ENCODE results near the gene CBX5.
"Not testable (repeated sequence)": the region's sequence is repeated elsewhere in the genome, so short reads cannot be mapped to it uniquely, and the experiment has no call there.

- not testable (repeated sequence) for TF ChIP-seq USF2 (IDR thresholded peaks at IDR 0.05; ENCODE audit: borderline replicate concordance, low read depth, low read length); REST (IDR thresholded peaks at IDR 0.05; ENCODE audit: low read depth, low read length); CTCF (IDR thresholded peaks at IDR 0.05); MXI1 (IDR thresholded peaks at IDR 0.05; ENCODE audit: low read depth, low read length); TAF1 (IDR thresholded peaks at IDR 0.05; ENCODE audit: borderline replicate concordance, low read depth, low read length); CHD2 (IDR thresholded peaks at IDR 0.05; ENCODE audit: low read length, partially characterized antibody); NFIC (IDR thresholded peaks at IDR 0.05; ENCODE audit: borderline replicate concordance); POLR2AphosphoS5 (IDR thresholded peaks at IDR 0.05; ENCODE audit: low read depth, low read length); EZH2phosphoT487 (IDR thresholded peaks at IDR 0.05; ENCODE audit: borderline replicate concordance, low read depth); ZBTB33 (IDR thresholded peaks at IDR 0.05; ENCODE audit: borderline replicate concordance, low read depth); MAX (IDR thresholded peaks at IDR 0.05; ENCODE audit: low read depth)
Measured at GRCh38 chr12:54281261-54281638, 1.3 kb upstream of the CBX5 start.

All from SK-N-SH (cell line).